Kidney (tissue), 14 donors: ENCODE measurements around the gene SLC37A4. TPM values are rescaled to one million over a fixed set of nuclear protein-coding genes. Genes with fewer than 3 reads are reported as not detected.
A peak's percentile ranks its signal among the peaks of the same experiment; 100 is the strongest.

ENCODE experiments used
- DNase-seq, 5 donors: peaks; one replicate each; pipeline ENCODE4 v3.0.0-alpha.2; 2013 to 2020
- FAIRE-seq: peaks from 2 replicates; lab custom pipeline; 2012; peaks lifted over from hg19 to GRCh38; lab: Jason Lieb, UNC
- H3K27ac ChIP-seq, 2 donors: one replicate each; pipeline ENCODE4 v1.7.0; 2013; ENCODE audit warnings: low read depth in 2 of 2, low read length in 2 of 2, inconsistent platforms in 1 of 2
- H3K27me3 ChIP-seq: one replicate; pipeline ENCODE4 v1.7.1; 2013; ENCODE audit warnings: low read length, inconsistent platforms; ENCODE audit not compliant: control insufficient read depth, insufficient read depth
- H3K36me3 ChIP-seq, 3 donors: one replicate each; pipeline versions ENCODE4 v1.7.0 to v1.7.1; 2013; ENCODE audit warnings: low read length in 3 of 3, control low read depth in 1 of 3, inconsistent platforms in 1 of 3; ENCODE audit not compliant: insufficient read depth in 3 of 3, control insufficient read depth in 2 of 3
- H3K4me1 ChIP-seq, 3 donors: one replicate each; pipeline versions ENCODE4 v1.7.0 to v1.7.1; 2013; ENCODE audit warnings: low read length in 3 of 3, inconsistent platforms in 1 of 3, low read depth in 1 of 3; ENCODE audit not compliant: control insufficient read depth in 2 of 3, insufficient read depth in 2 of 3
- H3K4me3 ChIP-seq, 3 donors: one replicate each; pipeline versions ENCODE4 v1.7.0 to v1.8.1; 2013; ENCODE audit warnings: low read length in 3 of 3, control low read depth in 1 of 3, inconsistent platforms in 1 of 3
- H3K9ac ChIP-seq, 3 donors: one replicate each; pipeline versions ENCODE4 v1.7.0 to v1.7.1; 2013; ENCODE audit warnings: low read length in 3 of 3, control low read depth in 1 of 3, inconsistent platforms in 1 of 3
- H3K9me3 ChIP-seq, 3 donors: one replicate each; pipeline versions ENCODE4 v1.7.0 to v1.7.1; 2013; ENCODE audit warnings: low read length in 3 of 3, control low read depth in 1 of 3, inconsistent platforms in 1 of 3; ENCODE audit not compliant: control insufficient read depth in 2 of 3, insufficient read depth in 1 of 3
- CTCF ChIP-seq: IDR thresholded peaks from 3 replicates; pipeline ENCODE4 v1.5.1; 2012; ENCODE audit warnings: mild to moderate bottlenecking, moderate library complexity, borderline replicate concordance; ENCODE audit not compliant: insufficient read depth; ENCODE audit errors: extremely low read depth
- intact Hi-C: fragments of 100-400 bp; cut with DNase I; formaldehyde crosslinking; loops from one replicate; pipeline ENCODE4 v1.11.1; 2022
- polyA plus RNA-seq: library from polyadenylated mRNA; stranded (reverse); fragments of 350-450 nt; fragmentation: Illumina TruSeq; extraction: RNeasy Lipid Tissue Mini Kit (QIAGEN cat#74804); gene quantifications from one replicate; pipeline ENCODE4 v1.2.3, GENCODE V29; 2014; ENCODE audit warnings: low read depth, low replicate concordance; ENCODE audit not compliant: insufficient read depth
- total RNA-seq: library from RNA; stranded (reverse); fragmentation: NEBNext Ultra II Directional; extraction: Animal tissue kit (Norgen Biotek cat#: 25700); gene quantifications from one replicate; pipeline ENCODE4 v1.2.1, GENCODE V29; 2021
- donor health status: control.
- donor health status: control.
- donor health status: control.
- donor health status: control.
- donor health status: control.
- donor health status: DM: yes; HTN: yes; CAD: no.
- donor health status: Normal renal cell carcinoma (clear cell type).

The SLC37A4 gene
- total and polyA plus RNA-seq, 2 donors from 2014 or later = 49.5 to 115 TPM

- peaks cover 0 to 17% (median 0%) of the 10 kb centered on the region in 3 donors for H3K4me1 ChIP-seq
- DNase-seq (no peak), FAIRE-seq (no peak)
- H3K4me3 ChIP-seq = no peak overlapping the region
- no peaks in the 10 kb centered on the region for H3K9me3 ChIP-seq
- TF ChIP-seq CTCF = no peak
- intact Hi-C loops = no loop called here
- H3K27me3 ChIP-seq = no peaks in the 10 kb centered on the region
- no peak overlapping the region for H3K27ac ChIP-seq
- H3K36me3 ChIP-seq = peaks cover 2 to 7% (median 3%) of the 10 kb centered on the region in 3 donors
- no peak overlapping the region for H3K9ac ChIP-seq
Measured at GRCh38 chr11:119000906-119001305, 29.8 kb downstream of the SLC37A4 start.

GRCh38 chr11:118998822-118999221, 31.9 kb downstream of the SLC37A4 start:
- H3K4me1 ChIP-seq = peaks cover 0 to 17% (median 0%) of the 10 kb centered on the region in 3 donors
- intact Hi-C loops = no loop called here
- H3K9ac ChIP-seq = peak overlapping the region in 1 of 3 donors; percentile 68
- H3K9me3 ChIP-seq = no peaks in the 10 kb centered on the region
- DNase-seq (peak in 1 of 5 donors; percentile 16), FAIRE-seq (no peak)
- peaks cover 2 to 7% (median 3%) of the 10 kb centered on the region in 3 donors for H3K36me3 ChIP-seq
- TF ChIP-seq CTCF = no peak
- no peaks in the 10 kb centered on the region for H3K27me3 ChIP-seq
- peak overlapping the region; percentile 66 to 88 (median 87) for H3K4me3 ChIP-seq
- peak overlapping the region in 1 of 2 donors; percentile 85 for H3K27ac ChIP-seq

- peak in 1 of 5 donors; percentile 49 for DNase-seq
- intact Hi-C loops = no loop called here
- no peaks in the 10 kb centered on the region for H3K27me3 ChIP-seq
- peaks cover 2 to 7% (median 3%) of the 10 kb centered on the region in 3 donors for H3K36me3 ChIP-seq
- FAIRE-seq = no peak
- H3K4me1 ChIP-seq = peaks cover 0 to 17% (median 0%) of the 10 kb centered on the region in 3 donors
- H3K9ac ChIP-seq = peak overlapping the region; percentile 45 to 68 (median 68)
- no peaks in the 10 kb centered on the region for H3K9me3 ChIP-seq
- H3K4me3 ChIP-seq = peak overlapping the region; percentile 66 to 88 (median 87)
- peak overlapping the region in 1 of 2 donors; percentile 85 for H3K27ac ChIP-seq
- TF ChIP-seq CTCF = no peak
Measured at GRCh38 chr11:118998388-118998717, 32.3 kb downstream of the SLC37A4 start.
